GM21576 (cell line): ENCODE results near the gene ATXN7L3.
"Not testable (repeated sequence)": the region's sequence is repeated elsewhere in the genome, so short reads cannot be mapped to it uniquely, and the experiment has no call there.

ENCODE experiments used
- ATAC-seq: cut with Tn5 transposase; IDR thresholded peaks from one replicate; pipeline ENCODE4 v1.9.1; 2021; ENCODE audit warnings: mild to moderate bottlenecking, moderate library complexity; ENCODE audit not compliant: unreplicated experiment

The ATXN7L3 gene

DNA sequence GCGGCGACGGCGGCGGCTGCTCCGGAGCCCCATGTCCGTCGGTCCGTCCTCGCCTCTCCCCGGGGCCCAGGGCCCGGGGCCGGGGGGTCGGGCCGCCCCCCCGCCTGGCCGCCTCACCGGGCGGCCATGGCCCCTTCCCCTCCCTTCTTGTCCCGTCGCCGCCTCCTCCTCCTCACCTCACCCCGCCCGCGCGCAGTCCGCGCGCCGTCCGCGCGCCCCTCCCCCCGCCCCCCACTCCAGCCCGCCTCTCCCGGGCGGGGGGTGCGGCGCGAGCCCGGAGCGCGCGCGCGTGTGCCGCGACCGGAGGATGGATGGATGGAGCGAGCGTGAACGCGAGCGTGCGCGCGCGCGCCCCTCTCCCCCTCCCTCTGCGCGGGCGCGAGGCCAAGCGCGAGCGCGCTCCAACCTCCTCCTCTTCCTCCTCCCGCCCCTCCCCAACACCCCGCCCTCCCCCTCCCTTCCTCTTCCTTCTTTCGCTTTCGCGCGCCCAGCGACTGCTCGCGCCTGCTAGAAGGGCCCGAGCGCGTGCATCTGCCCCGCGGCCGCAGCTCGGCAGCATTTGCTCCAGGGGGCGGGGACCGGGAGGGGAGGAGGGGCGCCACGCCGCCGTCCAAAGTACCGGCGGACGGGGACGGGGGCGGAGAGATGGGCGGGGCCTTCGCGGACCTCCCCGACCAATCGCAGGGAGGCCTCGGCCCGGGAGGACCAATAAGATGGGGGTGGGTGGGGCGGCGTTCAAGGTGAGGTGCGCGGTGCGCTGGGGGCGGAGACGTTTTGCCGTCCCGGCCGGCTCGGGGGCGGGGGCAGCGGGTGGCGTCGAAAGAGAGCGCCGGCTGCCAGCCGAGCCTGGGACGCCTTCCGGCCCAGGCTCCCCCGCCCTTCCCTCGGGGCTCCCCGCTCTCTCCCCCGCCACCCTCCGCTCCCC lies at the start of gene ATXN7L3:
Gene ATXN7L3, minus strand, starts transcription at position 332 of the 925 bp plus-strand sequence. CDS start 1,814 bp downstream, outside the sequence.
- ATAC-seq: peak; percentile 61

DNA sequence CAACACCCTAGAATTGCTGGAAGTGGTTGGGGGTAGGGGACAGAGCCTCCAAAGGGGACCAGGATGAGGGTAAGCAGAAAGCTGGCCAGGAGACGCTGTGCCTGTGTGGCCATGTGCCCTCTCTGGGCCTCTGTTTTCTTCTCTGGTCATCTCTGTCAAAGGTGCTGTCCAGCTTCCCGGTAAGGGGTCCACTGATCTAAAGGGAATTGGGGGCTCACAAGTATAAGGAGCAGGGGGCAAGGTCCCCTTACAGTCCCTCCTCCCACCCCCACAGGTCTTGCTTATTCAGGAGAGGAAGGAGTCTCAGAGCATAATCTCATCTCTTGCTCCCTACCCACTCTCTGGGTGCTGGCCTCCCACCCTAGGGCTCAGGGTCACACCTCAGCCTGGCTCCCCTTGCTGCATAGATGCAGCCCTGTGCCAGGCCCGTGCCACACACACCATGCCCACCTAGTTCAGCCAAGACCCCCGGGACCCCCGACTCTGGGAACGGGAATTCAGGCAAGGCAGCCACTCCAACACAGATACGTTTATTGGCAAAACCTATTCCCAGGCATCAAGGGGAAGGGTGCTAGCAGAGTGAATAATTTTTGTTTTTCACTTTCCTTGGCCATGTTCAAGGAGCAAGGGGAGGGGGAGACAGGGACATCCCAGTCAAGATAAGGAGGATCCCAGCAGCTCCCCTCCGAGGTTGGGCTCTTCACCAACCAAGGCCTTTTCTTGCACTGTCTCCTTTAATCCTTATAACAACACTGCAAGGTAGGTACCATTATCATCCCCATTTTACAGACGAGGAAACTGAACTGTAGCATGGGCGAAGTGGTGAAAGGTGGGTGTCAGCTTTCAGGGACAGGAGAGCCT lies 48.4 kb upstream of the ATXN7L3 start:
- no peak for ATAC-seq

- ATAC-seq: no peak
These were observed 47.8 kb upstream of the ATXN7L3 start for GRCh38 chr17:44247440-44247841.

DNA sequence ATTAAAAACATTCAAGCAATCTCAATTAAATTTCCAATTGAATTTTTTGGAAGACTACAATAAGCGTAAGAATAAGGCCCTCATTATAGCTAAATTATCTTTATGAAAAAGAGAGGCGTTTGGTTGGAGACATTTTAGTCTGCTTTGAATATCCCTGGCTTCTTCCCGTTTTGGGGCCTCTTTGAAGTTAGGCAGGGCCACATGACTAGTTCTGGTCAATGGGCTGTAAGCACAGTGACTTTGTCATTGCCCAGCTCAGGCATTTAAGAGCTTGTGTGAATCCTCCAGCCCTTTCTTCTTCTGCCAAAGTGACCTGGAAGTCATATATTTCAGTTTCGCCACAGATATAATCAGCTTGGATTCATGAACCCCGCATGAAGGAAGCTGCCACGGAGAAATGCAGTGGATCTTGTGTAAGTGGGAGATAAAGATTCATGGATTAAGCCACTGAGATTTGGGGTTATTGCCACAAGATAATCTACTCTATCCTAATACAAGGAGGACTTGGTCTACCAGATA lies 41.5 kb upstream of the ATXN7L3 start:
- ATAC-seq: no peak

GRCh38 chr17:44237886-44238285 lies 38.2 kb upstream of the ATXN7L3 start:
- not testable (repeated sequence) for ATAC-seq

DNA sequence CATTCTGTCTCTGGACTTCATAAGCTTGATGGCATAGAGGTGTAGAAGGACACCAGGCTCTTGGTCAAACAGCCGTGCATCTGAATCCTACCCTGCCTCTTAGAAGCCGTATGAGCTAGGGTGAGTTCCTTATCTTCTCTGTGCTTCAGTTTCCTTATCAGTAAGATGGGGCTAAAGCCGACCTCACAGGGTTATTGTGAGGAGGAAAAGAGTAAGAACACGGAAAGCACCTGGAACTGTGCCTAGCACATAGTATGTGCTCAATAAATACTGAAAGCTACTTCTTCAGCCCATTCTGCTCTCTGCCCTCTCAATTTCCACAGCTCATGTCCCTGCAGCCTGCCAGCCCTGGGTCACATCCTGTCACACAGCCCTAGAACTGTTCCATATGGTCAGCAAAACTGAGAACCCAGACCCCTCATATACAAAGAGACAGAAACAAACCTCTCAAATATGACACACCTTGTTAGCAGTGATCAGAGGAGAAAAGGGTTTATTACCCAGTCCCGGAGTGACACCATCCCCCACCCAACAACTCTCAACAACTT lies 36.8 kb upstream of the ATXN7L3 start:
- ATAC-seq: no peak

- ATAC-seq: no peak
These were observed 35.9 kb upstream of the ATXN7L3 start for GRCh38 chr17:44235583-44235936.

GRCh38 chr17:44233582-44233981 lies 33.9 kb upstream of the ATXN7L3 start:
- ATAC-seq: no peak

GRCh38 chr17:44232061-44232460 lies 32.4 kb upstream of the ATXN7L3 start:
- no peak for ATAC-seq

- no peak for ATAC-seq
These were observed 30.5 kb upstream of the ATXN7L3 start for GRCh38 chr17:44230140-44230539.

- ATAC-seq: no peak
These were observed 29.4 kb upstream of the ATXN7L3 start for GRCh38 chr17:44229090-44229489.

GRCh38 chr17:44223541-44224071 lies 23.9 kb upstream of the ATXN7L3 start:
- no peak for ATAC-seq

- no peak for ATAC-seq
These were observed 22.6 kb upstream of the ATXN7L3 start for GRCh38 chr17:44222112-44222869.

- no peak for ATAC-seq
These were observed 22.1 kb upstream of the ATXN7L3 start for GRCh38 chr17:44221862-44222111.

- ATAC-seq: no peak
These were observed 21.6 kb upstream of the ATXN7L3 start for GRCh38 chr17:44221084-44221861.

GRCh38 chr17:44220213-44221083 lies 20.8 kb upstream of the ATXN7L3 start:
- ATAC-seq: no peak

- no peak for ATAC-seq
These were observed 20.0 kb upstream of the ATXN7L3 start, which contains the start of gene UBTF for GRCh38 chr17:44219616-44220212. Gene UBTF, minus strand, starts transcription at chr17:44219675. Its CDS starts 1,446 bp downstream, at chr17:44218229.

DNA sequence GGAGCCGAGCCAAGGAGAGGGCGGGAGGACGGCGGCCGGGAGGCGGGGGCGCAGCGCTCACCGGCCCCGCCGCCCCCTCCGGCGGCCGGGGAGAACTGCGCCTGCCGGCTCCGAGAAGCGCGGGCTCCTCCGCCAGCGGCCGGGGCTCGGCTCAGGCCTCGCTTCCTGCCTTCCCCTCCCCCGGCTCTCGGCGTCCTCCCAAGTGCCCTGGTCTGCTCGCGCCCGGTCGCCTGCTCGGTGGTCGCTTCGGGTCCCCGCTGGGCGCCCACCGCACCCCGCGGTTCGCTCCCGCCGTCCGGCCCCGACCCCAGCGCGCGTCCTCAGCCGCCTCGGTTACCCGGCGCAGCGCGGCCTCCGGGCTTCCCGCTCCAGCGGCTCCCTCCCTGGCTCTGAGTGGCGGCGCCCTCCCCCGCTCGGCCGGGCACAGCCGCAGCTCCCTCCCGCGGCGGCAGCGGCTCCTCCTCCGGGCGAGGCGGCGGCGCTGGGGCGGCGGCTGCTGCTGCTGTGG lies 19.5 kb upstream of the ATXN7L3 start:
- peak; percentile 24 for ATAC-seq
